Liver (tissue), 9 donors: ENCODE results near the gene EEF1AKMT2. TPM values are rescaled to one million over a fixed set of nuclear protein-coding genes. Genes with fewer than 3 reads are reported as not detected.

Experiments
- DNase-seq: peaks from one replicate; pipeline ENCODE4 v3.0.0-alpha.2; 2017; ENCODE audit warnings: low spot score
- H3K27ac ChIP-seq, 2 donors: one replicate each; pipeline ENCODE4 v1.7.0; 2013; ENCODE audit warnings: inconsistent platforms in 2 of 2, low read length in 2 of 2, control low read depth in 1 of 2, low read depth in 1 of 2, mild to moderate bottlenecking in 1 of 2
- H3K27me3 ChIP-seq, 4 donors: one replicate each; pipeline versions ENCODE4 v1.6.1 to v1.7.0; 2013; ENCODE audit warnings: low read length in 3 of 4, inconsistent platforms in 1 of 4, mild to moderate bottlenecking in 1 of 4, moderate library complexity in 1 of 4; ENCODE audit not compliant: control insufficient read depth in 4 of 4, insufficient read depth in 4 of 4
- H3K36me3 ChIP-seq, 4 donors: one replicate each; pipeline versions ENCODE4 v1.6.1 to v1.7.0; 2013; ENCODE audit warnings: low read length in 3 of 4, mild to moderate bottlenecking in 3 of 4, low read depth in 1 of 4, moderate library complexity in 1 of 4; ENCODE audit not compliant: control insufficient read depth in 4 of 4, insufficient read depth in 3 of 4
- H3K4me1 ChIP-seq, 4 donors: one replicate each; pipeline versions ENCODE4 v1.6.1 to v1.7.0; 2013; ENCODE audit warnings: low read length in 3 of 4, mild to moderate bottlenecking in 3 of 4, moderate library complexity in 1 of 4; ENCODE audit not compliant: control insufficient read depth in 4 of 4, insufficient read depth in 4 of 4
- H3K4me3 ChIP-seq, 3 donors: one replicate each; pipeline versions ENCODE4 v1.6.1 to v1.7.0; 2013; ENCODE audit warnings: low read length in 3 of 3, control low read depth in 1 of 3, low read depth in 1 of 3, mild to moderate bottlenecking in 1 of 3
- H3K9ac ChIP-seq, 2 donors: one replicate each; pipeline ENCODE4 v1.7.0; 2013; ENCODE audit warnings: low read length in 2 of 2, mild to moderate bottlenecking in 2 of 2, moderate library complexity in 2 of 2, control low read depth in 1 of 2, low read depth in 1 of 2
- H3K9me3 ChIP-seq, 4 donors: one replicate each; pipeline versions ENCODE4 v1.6.1 to v1.7.0; 2013; ENCODE audit warnings: low read length in 3 of 4; ENCODE audit not compliant: control insufficient read depth in 4 of 4
- EGR1 ChIP-seq, 2 donors: IDR thresholded peaks; 2 replicates each; pipeline ENCODE4 v1.6.1; 2016 to 2018; ENCODE audit warnings: antibody characterized with exemption in 2 of 2, low read depth in 2 of 2
- FOXA1 ChIP-seq: IDR thresholded peaks from 2 replicates; pipeline ENCODE4 v1.6.1; 2016; ENCODE audit warnings: antibody characterized with exemption
- FOXA2 ChIP-seq: IDR thresholded peaks from 2 replicates; pipeline ENCODE4 v1.6.1; 2016; ENCODE audit warnings: antibody characterized with exemption
- GABPA ChIP-seq, 2 donors: IDR thresholded peaks in 1 of 2; conservative IDR thresholded peaks in 1 of 2; 2 replicates each; pipeline ENCODE4 v1.6.1; 2016; ENCODE audit warnings: antibody characterized with exemption in 2 of 2, mild to moderate bottlenecking in 1 of 2, moderate library complexity in 1 of 2
- JUND ChIP-seq, 2 donors: IDR thresholded peaks; 2 replicates each; pipeline ENCODE4 v1.6.1; 2016; ENCODE audit warnings: antibody characterized with exemption in 2 of 2
- NR2F2 ChIP-seq: IDR thresholded peaks from 2 replicates; pipeline ENCODE4 v1.6.1; 2016; ENCODE audit warnings: antibody characterized with exemption
- RAD21 ChIP-seq, 2 donors: IDR thresholded peaks; 2 replicates each; pipeline ENCODE4 v1.6.1; 2016; ENCODE audit warnings: antibody characterized with exemption in 2 of 2, mild to moderate bottlenecking in 2 of 2
- RXRA ChIP-seq, 2 donors: IDR thresholded peaks; 2 replicates each; pipeline ENCODE4 v1.6.1; 2017 to 2018; ENCODE audit warnings: antibody characterized with exemption in 2 of 2, mild to moderate bottlenecking in 1 of 2
- WGBS: extraction: QIAGEN DNeasy Blood & Tissue Kit; methylation state at CpG from one replicate; pipeline ENCODE4 v1.1.7; 2013; 5-methylcytosine and 5-hydroxymethylcytosine counted together
- polyA plus RNA-seq, 2 donors: library from polyadenylated mRNA; stranded (reverse) in 1 of 2; unstranded in 1 of 2; fragments of 200-250 nt in 1 of 2; fragments of >200 nt in 1 of 2; fragmentation: Nextera tagmentation in 1 of 2; extraction: Ambion mirVana in 1 of 2; gene quantifications; one replicate each; pipeline versions ENCODE4 v1.2.1 to v1.2.3, GENCODE V29; 2013 to 2015
- total RNA-seq, 2 donors: library from RNA; depleted of rRNA; stranded (reverse); fragments of >200 nt; gene quantifications; one replicate each; pipeline ENCODE4 v1.2.3, GENCODE V29; 2014
- TF ChIP-seq, protein P1 (sequence below): IDR thresholded peaks from 2 replicates; pipeline ENCODE4 v1.6.1; 2016; ENCODE audit warnings: antibody characterized with exemption, mild to moderate bottlenecking
- TF ChIP-seq, protein P2 (sequence below): IDR thresholded peaks from 2 replicates; pipeline ENCODE4 v1.6.1; 2016; ENCODE audit warnings: antibody characterized with exemption
- TF ChIP-seq, protein P3 (sequence below): fragments of 150-350 bp; IDR thresholded peaks from 2 replicates; pipeline ENCODE4 v1.5.1; 2017; ENCODE audit warnings: improper control_type of control experiment, low read depth, low read length; ENCODE audit not compliant: missing input control
- TF ChIP-seq, protein P4 (sequence below): IDR thresholded peaks from 2 replicates; pipeline ENCODE4 v1.6.1; 2016; ENCODE audit warnings: antibody characterized with exemption
- donor health status: healthy.
- donor health status: healthy.
- donor health status: healthy.
- donor health status: healthy.
- donor health status: healthy.

The EEF1AKMT2 gene
- total and polyA plus RNA-seq, 4 donors: 5.9 to 12.7 (median 8.5) TPM

DNA sequence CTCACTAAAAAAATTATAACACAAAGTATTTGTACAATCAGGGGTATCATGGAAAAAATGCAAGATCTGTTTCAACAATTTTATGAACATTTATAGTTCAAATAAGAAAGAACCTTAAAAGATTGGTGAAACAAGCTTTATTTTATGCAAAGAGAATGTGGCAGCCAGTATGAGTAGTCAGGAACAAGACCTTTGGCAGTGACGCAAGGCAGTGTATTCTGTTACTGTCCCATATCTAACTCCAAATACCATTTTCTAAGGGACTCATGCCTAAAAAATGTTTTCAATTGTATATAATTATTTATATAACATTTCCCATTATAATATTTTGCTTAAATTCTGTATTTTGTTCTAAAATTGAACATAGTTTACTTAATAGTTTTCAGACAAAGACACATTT is 28.4 kb downstream of the EEF1AKMT2 start (continued):
- TF ChIP-seq, protein P1, sequence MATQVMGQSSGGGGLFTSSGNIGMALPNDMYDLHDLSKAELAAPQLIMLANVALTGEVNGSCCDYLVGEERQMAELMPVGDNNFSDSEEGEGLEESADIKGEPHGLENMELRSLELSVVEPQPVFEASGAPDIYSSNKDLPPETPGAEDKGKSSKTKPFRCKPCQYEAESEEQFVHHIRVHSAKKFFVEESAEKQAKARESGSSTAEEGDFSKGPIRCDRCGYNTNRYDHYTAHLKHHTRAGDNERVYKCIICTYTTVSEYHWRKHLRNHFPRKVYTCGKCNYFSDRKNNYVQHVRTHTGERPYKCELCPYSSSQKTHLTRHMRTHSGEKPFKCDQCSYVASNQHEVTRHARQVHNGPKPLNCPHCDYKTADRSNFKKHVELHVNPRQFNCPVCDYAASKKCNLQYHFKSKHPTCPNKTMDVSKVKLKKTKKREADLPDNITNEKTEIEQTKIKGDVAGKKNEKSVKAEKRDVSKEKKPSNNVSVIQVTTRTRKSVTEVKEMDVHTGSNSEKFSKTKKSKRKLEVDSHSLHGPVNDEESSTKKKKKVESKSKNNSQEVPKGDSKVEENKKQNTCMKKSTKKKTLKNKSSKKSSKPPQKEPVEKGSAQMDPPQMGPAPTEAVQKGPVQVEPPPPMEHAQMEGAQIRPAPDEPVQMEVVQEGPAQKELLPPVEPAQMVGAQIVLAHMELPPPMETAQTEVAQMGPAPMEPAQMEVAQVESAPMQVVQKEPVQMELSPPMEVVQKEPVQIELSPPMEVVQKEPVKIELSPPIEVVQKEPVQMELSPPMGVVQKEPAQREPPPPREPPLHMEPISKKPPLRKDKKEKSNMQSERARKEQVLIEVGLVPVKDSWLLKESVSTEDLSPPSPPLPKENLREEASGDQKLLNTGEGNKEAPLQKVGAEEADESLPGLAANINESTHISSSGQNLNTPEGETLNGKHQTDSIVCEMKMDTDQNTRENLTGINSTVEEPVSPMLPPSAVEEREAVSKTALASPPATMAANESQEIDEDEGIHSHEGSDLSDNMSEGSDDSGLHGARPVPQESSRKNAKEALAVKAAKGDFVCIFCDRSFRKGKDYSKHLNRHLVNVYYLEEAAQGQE: no peak
- TF ChIP-seq JUND (IDR thresholded peaks at IDR 0.05) (no peak), RAD21 (IDR thresholded peaks at IDR 0.05) (no peak), RXRA (IDR thresholded peaks at IDR 0.05) (no peak), NR2F2 (no peak)
- TF ChIP-seq, protein P2, sequence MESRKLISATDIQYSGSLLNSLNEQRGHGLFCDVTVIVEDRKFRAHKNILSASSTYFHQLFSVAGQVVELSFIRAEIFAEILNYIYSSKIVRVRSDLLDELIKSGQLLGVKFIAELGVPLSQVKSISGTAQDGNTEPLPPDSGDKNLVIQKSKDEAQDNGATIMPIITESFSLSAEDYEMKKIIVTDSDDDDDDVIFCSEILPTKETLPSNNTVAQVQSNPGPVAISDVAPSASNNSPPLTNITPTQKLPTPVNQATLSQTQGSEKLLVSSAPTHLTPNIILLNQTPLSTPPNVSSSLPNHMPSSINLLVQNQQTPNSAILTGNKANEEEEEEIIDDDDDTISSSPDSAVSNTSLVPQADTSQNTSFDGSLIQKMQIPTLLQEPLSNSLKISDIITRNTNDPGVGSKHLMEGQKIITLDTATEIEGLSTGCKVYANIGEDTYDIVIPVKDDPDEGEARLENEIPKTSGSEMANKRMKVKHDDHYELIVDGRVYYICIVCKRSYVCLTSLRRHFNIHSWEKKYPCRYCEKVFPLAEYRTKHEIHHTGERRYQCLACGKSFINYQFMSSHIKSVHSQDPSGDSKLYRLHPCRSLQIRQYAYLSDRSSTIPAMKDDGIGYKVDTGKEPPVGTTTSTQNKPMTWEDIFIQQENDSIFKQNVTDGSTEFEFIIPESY: no peak
- TF ChIP-seq, protein P3, sequence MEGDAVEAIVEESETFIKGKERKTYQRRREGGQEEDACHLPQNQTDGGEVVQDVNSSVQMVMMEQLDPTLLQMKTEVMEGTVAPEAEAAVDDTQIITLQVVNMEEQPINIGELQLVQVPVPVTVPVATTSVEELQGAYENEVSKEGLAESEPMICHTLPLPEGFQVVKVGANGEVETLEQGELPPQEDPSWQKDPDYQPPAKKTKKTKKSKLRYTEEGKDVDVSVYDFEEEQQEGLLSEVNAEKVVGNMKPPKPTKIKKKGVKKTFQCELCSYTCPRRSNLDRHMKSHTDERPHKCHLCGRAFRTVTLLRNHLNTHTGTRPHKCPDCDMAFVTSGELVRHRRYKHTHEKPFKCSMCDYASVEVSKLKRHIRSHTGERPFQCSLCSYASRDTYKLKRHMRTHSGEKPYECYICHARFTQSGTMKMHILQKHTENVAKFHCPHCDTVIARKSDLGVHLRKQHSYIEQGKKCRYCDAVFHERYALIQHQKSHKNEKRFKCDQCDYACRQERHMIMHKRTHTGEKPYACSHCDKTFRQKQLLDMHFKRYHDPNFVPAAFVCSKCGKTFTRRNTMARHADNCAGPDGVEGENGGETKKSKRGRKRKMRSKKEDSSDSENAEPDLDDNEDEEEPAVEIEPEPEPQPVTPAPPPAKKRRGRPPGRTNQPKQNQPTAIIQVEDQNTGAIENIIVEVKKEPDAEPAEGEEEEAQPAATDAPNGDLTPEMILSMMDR: no peak

DNA sequence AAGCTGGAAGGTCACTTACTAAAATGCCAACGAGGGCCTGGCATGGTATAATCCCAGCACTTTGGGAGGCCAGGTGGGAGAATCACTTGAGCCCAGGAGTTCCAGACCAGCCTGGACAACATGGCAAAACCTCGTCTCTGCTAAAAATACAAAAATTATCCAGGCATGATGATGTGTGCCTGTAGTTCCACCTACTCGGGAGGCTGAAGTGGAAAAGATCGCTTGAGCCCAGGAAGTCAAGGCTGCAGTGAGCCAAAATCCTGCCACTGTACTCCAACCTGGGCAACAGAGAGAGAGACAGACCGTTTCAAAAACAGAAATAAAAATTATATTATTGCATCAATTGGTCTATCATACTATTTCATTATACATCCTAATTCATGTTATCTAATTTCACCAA is 29.4 kb downstream of the EEF1AKMT2 start:
- WGBS: 94% methylated on average over 5 of the region's 5 CpGs

More for the DNA sequence above, 29.4 kb downstream of the EEF1AKMT2 start:
- Histone ChIP-seq H3K9me3 (no peaks in the 10 kb centered on the region), H3K36me3 (peaks cover 0 to 23% (median 13%) of the 10 kb centered on the region in 4 donors), H3K9ac (no peak overlapping the region), H3K4me3 (no peak overlapping the region), H3K27me3 (no peaks in the 10 kb centered on the region), H3K4me1 (no peaks in the 10 kb centered on the region), H3K27ac (no peak overlapping the region)
- no peak for DNase-seq
- TF ChIP-seq, protein P3: no peak
- TF ChIP-seq FOXA2 (no peak), FOXA1 (no peak), EGR1 (IDR thresholded peaks at IDR 0.05; ENCODE audit: low read depth in 2 of 2) (no peak), GABPA (IDR thresholded peaks at IDR 0.05 in 1 of 2, conservative IDR thresholded peaks at IDR 0.05 in 1 of 2) (no peak), JUND (IDR thresholded peaks at IDR 0.05) (no peak), RAD21 (IDR thresholded peaks at IDR 0.05) (no peak)
- TF ChIP-seq, protein P4, sequence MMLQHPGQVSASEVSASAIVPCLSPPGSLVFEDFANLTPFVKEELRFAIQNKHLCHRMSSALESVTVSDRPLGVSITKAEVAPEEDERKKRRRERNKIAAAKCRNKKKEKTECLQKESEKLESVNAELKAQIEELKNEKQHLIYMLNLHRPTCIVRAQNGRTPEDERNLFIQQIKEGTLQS: no peak
